Measurements from ENCODE around the gene SMYD4.
"Not testable (repeated sequence)": the region's sequence is repeated elsewhere in the genome, so short reads cannot be mapped to it uniquely, and the experiment has no call there.

The SMYD4 gene

DNA sequence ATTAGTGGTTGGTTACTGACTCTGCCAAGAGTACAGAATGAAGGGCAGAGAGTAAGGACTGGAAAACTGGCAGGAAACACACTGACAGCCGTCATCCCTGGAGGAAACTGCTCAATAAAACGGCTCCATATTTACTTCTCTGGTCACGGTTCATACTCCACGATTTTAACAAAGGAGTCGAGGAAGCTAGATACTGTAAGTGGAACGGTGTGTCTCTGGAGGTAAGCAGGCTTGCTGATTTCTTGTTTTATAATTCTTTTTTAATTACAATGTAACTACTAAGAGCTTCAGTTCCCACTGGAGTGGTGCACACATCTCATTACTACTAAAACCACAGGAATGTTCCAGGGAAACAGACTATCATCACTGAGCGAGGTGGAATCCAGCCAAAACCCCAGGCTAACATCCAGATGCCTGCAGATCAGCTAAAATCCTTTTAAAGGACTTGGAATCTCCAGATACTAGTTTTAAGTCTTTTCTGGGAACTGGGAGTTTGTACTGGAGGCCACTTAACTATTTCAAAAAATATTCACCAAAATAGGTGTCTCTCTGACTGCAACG, 50.1 kb downstream of the SMYD4 start:
- DNase-seq: peak; percentile 91

- no peak for DNase-seq
Observed at GRCh38 chr17:1776857-1777256, 52.8 kb downstream of the SMYD4 start.

DNA sequence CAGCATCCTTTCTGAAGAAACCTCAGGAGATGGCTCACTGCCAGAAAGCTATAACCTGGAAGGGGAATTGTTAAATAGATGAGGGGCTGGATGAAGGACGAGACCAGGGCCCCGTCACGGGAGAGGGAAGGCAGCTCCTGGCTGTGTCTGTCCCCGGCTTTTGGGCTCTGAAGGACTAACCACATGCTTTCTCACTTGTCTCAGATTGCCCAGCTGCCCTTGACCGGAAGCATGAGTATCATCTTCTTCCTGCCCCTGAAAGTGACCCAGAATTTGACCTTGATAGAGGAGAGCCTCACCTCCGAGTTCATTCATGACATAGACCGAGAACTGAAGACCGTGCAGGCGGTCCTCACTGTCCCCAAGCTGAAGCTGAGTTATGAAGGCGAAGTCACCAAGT, 53.4 kb downstream of the SMYD4 start:
- no peak for DNase-seq

GRCh38 chr17:1774390-1775176, 55.1 kb downstream of the SMYD4 start:
- no peak for DNase-seq

DNA sequence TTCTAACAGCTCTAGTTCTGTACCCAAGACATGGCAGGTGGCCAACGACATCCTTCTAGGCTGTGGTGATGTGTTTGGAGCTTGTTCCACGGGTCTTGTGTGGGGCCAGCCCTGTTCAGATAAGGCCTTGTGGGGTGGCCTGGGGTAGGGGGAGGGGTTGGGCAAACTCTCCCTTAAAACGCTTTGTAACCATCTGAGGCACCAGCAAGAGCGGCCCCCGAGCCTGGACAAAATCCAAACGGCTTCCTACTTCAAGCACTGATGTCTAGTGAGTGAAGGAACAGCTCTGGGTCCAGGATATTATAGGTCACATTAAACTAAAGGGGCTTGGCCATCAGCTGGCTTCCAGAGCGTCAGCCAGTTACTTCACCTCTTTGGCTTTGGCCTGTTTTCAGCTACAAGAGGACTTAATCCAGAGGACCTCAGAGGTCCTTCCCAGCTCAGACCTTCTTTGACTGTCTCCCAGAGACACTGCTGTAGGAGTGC, 56.0 kb downstream of the SMYD4 start:
- no peak for DNase-seq

- not testable (repeated sequence) for DNase-seq
Observed at GRCh38 chr17:1773000-1773695, 56.6 kb downstream of the SMYD4 start.

- DNase-seq: peak; percentile 88
Observed at GRCh38 chr17:1769822-1770477, 59.8 kb downstream of the SMYD4 start.

- DNase-seq: no peak
Observed at GRCh38 chr17:1767358-1767757, 62.3 kb downstream of the SMYD4 start.

- peak; percentile 64 for DNase-seq
Observed at GRCh38 chr17:1766382-1767135, 63.1 kb downstream of the SMYD4 start.

- DNase-seq: no peak
Observed at GRCh38 chr17:1765576-1765975, 64.1 kb downstream of the SMYD4 start.

DNA sequence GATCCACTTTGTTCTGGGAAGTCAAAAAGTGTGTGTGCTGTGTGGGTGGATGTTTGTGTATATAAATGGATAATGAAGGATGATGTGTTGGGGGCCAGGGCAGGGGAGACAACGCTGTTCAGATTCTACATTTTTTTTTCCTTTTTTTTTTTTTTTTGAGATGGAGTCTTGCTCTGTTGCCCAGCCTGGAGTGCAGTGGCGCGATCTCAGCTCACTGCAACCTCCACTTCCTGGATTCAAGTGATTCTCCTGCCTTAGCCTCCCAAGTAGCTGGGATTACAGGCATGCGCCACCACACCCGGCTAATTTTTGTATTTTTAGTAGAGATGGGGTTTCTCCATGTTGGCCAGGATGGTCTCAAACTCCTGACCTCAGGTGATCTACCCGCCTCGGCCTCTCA, 65.0 kb downstream of the SMYD4 start:
- not testable (repeated sequence) for DNase-seq

- DNase-seq: peak; percentile 75
Observed at GRCh38 chr17:1764284-1764683, 65.4 kb downstream of the SMYD4 start.

- no peak for DNase-seq
Observed at GRCh38 chr17:1762901-1763898, 66.5 kb downstream of the SMYD4 start.

DNA sequence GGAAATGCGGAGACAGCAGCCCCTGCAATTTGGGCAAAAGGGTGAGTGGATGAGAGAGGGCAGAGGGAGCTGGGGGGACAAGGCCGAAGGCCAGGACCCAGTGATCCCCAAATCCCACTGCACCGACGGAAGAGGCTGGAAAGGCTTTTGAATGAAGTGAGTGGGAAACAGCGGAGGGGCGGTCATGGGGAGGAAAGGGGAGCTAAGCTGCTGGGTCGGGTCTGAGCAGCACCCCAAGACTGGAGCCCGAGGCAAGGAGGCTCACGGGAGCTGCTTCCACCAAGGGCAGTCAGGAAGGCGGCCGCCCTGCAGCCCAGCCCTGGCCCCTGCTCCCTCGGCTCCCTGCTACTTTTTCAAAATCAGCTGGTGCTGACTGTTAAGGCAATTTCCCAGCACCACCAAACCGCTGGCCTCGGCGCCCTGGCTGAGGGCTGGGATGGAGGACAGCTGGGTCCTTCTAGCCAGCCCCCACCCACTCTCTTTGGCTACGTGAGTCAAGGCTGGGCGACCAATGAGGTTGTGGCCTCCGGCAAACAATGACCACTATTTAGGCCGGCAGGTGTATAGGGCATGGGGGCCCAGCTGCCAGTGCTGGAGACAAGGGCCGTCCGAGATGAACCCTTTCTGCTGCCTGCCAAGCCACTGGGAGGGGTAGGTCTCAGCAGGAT, 67.3 kb downstream of the SMYD4 start:
- DNase-seq: peak; percentile 63

DNA sequence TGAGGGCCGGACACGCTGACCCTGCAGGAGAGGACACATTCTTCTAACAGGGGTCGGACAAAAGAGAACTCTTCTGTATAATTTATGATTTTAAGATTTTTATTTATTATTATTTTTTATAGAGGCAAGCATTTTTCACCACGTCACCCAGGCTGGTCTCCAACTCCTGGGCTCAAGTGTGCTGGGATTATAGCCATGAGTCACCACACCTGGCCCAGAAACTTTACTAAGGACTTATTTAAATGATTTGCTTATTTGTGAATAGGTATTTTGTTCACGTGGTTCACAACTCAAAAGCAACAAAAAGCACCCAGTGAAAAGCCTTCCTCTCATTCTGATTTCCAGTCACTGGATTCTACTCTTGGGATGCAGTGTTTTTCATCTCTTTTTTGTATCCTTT, 70.2 kb downstream of the SMYD4 start:
- no peak for DNase-seq

GRCh38 chr17:1758807-1759206, 70.9 kb downstream of the SMYD4 start:
- DNase-seq: no peak

GRCh38 chr17:1755827-1756262, 73.9 kb downstream of the SMYD4 start:
- peak; percentile 65 for DNase-seq

DNA sequence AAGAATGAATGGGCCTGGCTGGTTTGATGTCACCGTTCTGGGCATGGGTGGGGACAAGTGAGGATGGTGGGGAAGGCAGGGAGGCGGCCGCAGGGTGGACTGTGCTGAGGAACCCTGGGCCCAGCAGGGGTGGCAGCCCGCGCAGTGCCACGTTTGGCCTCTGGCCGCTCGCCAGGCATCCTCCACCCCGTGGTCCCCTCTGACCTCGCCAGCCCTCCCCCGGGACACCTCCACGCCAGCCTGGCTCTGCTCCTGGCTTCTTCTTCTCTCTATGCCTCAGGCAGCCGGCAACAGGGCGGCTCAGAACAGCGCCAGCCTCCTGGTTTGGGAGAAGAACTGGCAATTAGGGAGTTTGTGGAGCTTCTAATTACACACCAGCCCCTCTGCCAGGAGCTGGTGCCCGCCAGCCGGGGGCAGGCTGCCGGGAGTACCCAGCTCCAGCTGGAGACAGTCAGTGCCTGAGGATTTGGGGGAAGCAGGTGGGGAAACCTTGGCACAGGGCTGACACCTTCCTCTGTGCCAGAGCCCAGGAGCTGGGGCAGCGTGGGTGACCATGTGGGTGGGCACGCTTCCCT, 74.4 kb downstream of the SMYD4 start:
- DNase-seq: peak; percentile 54

- DNase-seq: peak; percentile 57
Observed at GRCh38 chr17:1754430-1755112, 75.1 kb downstream of the SMYD4 start.

All from islet precursor cell (in vitro differentiated cells).